Psoas muscle (tissue), 8 donors: ENCODE measurements around the gene SH3RF1. TPM values are rescaled to one million over a fixed set of nuclear protein-coding genes. Genes with fewer than 3 reads are reported as not detected.
"Not testable (repeated sequence)": the region's sequence is repeated elsewhere in the genome, so short reads cannot be mapped to it uniquely, and the experiment has no call there.

Source experiments
- ATAC-seq, 4 donors: fragments of 200-7000 bp; cut with Tn5 transposase; one replicate each; pipeline ENCODE4 v1.9.1; 2020; ENCODE audit warnings: moderate library complexity in 3 of 4, mild to moderate bottlenecking in 2 of 4
- DNase-seq, 2 donors: peaks; one replicate each; pipeline ENCODE4 v3.0.0-alpha.2; 2020
- H3K27ac ChIP-seq: fragments of 200-600 bp; one replicate; pipeline ENCODE4 v1.8.0; 2022
- H3K27me3 ChIP-seq, 3 donors: fragments of 200-600 bp in 1 of 3; one replicate each; pipeline versions ENCODE4 v1.6.1 to v1.8.0; 2013 to 2022; ENCODE audit warnings: low read length in 2 of 3, mild to moderate bottlenecking in 2 of 3, moderate library complexity in 1 of 3; ENCODE audit not compliant: insufficient read depth in 3 of 3
- H3K36me3 ChIP-seq, 2 donors: fragments of 200-600 bp in 1 of 2; one replicate each; pipeline versions ENCODE4 v1.6.1 to v1.8.0; 2013 to 2022; ENCODE audit warnings: low read depth in 1 of 2, mild to moderate bottlenecking in 1 of 2, moderate library complexity in 1 of 2; ENCODE audit not compliant: insufficient read depth in 1 of 2
- H3K4me1 ChIP-seq: fragments of 200-600 bp; one replicate; pipeline ENCODE4 v1.8.0; 2022
- H3K4me3 ChIP-seq: fragments of 200-600 bp; one replicate; pipeline ENCODE4 v1.8.0; 2022; ENCODE audit warnings: mild to moderate bottlenecking
- H3K9me3 ChIP-seq: fragments of 200-600 bp; one replicate; pipeline ENCODE4 v1.8.0; 2022
- WGBS, 3 donors: extraction: QIAGEN DNeasy Blood & Tissue Kit; methylation state at CpG; one replicate each; pipeline versions ENCODE4 v1.1.6 to v1.1.7; 2013; 5-methylcytosine and 5-hydroxymethylcytosine counted together
- intact Hi-C, 2 donors: fragments of 100-400 bp; cut with DNase I; formaldehyde crosslinking; loops; one replicate each; pipeline versions ENCODE4 v1.11.0 to v1.14.2; 2022
- polyA plus RNA-seq, 3 donors: library from polyadenylated mRNA; stranded (reverse); fragments of 200-250 nt; gene quantifications; one replicate each; pipeline ENCODE4 v1.2.3, GENCODE V29; 2013
- total RNA-seq, 4 donors: library from RNA; stranded (reverse); fragmentation: NEBNext Ultra II Directional in 2 of 4; extraction: Animal tissue kit (Norgen Biotek cat#: 25700) in 2 of 4; gene quantifications; one replicate each; pipeline versions ENCODE4 v1.2.1 to v1.2.4, GENCODE V29; 2021 to 2023
- TF ChIP-seq, protein P1 (sequence below): fragments of 200-600 bp; IDR thresholded peaks from one replicate; pipeline ENCODE4 v1.8.0; 2022; ENCODE audit warnings: antibody characterized with exemption
- donor health status: healthy with polysubstance abuse.
- donor health status: DM: no; HTN: no; CAD: no; lungs with moderate emphysema.
- donor health status: Bipolar disorder and iron deficiency.
- donor health status: healthy.
- donor health status: DM: yes; HTN: yes; CAD: no.
- donor health status: DM: no; HTN: no; CAD: no.
- donor health status: DM: no; HTN: no; CAD: no.
- donor health status: DM: yes; HTN: yes; CAD: no.

SH3RF1 gene
- total and polyA plus RNA-seq, 7 donors: 4.8 to 35.9 (median 19.2) TPM

GRCh38 chr4:169200361-169201030, 70.3 kb downstream of the SH3RF1 start:
- intact Hi-C loops: no loop called here
- Histone ChIP-seq H3K9me3 (no peaks in the 10 kb centered on the region), H3K27ac (no peak overlapping the region), H3K36me3 (no peaks in the 10 kb centered on the region), H3K4me1 (peaks cover 42% of the 10 kb centered on the region), H3K27me3 (no peaks in the 10 kb centered on the region), H3K4me3 (no peak overlapping the region)
- TF ChIP-seq, protein P1, sequence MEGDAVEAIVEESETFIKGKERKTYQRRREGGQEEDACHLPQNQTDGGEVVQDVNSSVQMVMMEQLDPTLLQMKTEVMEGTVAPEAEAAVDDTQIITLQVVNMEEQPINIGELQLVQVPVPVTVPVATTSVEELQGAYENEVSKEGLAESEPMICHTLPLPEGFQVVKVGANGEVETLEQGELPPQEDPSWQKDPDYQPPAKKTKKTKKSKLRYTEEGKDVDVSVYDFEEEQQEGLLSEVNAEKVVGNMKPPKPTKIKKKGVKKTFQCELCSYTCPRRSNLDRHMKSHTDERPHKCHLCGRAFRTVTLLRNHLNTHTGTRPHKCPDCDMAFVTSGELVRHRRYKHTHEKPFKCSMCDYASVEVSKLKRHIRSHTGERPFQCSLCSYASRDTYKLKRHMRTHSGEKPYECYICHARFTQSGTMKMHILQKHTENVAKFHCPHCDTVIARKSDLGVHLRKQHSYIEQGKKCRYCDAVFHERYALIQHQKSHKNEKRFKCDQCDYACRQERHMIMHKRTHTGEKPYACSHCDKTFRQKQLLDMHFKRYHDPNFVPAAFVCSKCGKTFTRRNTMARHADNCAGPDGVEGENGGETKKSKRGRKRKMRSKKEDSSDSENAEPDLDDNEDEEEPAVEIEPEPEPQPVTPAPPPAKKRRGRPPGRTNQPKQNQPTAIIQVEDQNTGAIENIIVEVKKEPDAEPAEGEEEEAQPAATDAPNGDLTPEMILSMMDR: no peak
- WGBS, 3 donors: 78 to 90% (median 89%) methylated on average over 4 of the region's 4 CpGs
- DNase-seq: no peak
- no peak for ATAC-seq

DNA sequence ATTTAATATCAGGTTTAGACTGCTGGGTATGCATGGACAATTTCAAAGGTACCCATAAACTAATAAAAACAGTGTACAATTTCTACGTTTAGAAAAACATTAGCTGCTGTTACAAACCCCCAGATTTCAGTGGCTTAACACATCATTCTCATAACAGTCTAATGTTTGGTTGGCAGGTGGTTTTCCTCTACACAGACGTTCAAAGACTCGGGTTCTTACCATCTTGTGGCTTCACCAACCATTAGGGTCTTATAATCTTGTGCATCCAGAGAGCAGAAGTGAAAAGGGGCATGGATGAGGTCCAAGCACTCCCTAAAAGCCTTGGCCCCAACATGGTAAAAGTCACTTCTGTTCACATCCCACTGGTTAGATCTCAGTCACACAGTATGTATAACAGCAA, 71.6 kb downstream of the SH3RF1 start:
- Histone ChIP-seq H3K4me1 (peaks cover 41% of the 10 kb centered on the region), H3K36me3 (no peaks in the 10 kb centered on the region), H3K27ac (no peak overlapping the region), H3K9me3 (peaks cover 6% of the 10 kb centered on the region), H3K4me3 (no peak overlapping the region), H3K27me3 (no peaks in the 10 kb centered on the region)
- WGBS, 3 donors: 76 to 77% (median 76%) methylated on average over 3 of the region's 3 CpGs
- ATAC-seq (no peak), DNase-seq (no peak)
- intact Hi-C loops: no loop called here
- TF ChIP-seq, protein P1: no peak

DNA sequence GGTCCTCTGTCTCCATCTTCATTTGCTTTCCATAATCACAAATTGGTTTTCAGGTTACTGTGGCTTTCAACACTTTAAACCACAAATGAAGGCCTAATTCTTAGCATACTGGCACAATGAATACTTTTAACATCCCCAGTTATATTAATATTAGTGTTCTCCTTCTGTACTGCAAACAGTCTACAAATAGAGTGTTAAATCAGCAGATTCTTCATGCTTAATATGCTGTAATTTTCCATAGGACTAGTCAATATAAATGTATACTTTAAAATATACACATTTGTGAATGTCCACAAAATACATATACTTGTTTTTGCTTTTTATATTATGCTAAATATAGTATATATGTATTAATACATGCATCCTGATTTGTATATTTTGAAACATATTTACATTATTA, 72.6 kb downstream of the SH3RF1 start:
- H3K4me1 ChIP-seq: peaks cover 34% of the 10 kb centered on the region
- TF ChIP-seq, protein P1: no peak

GRCh38 chr4:169197206-169197605, 73.5 kb downstream of the SH3RF1 start:
- ATAC-seq, H3K9me3 ChIP-seq, H3K4me3 ChIP-seq, H3K27ac ChIP-seq, DNase-seq, intact Hi-C loops, H3K27me3 ChIP-seq, H3K36me3 ChIP-seq: not testable (repeated sequence)
- WGBS, 3 donors: 93 to 97% (median 96%) methylated on average over 11 of the region's 11 CpGs
- H3K4me1 ChIP-seq: peaks cover 26% of the 10 kb centered on the region

More for the DNA sequence above, 72.6 kb downstream of the SH3RF1 start:
- intact Hi-C loops: no loop called here
- Histone ChIP-seq H3K27me3 (no peaks in the 10 kb centered on the region), H3K27ac (no peak overlapping the region), H3K4me3 (no peak overlapping the region), H3K36me3 (no peaks in the 10 kb centered on the region), H3K9me3 (peaks cover 6% of the 10 kb centered on the region)
- no peak for DNase-seq
- ATAC-seq: no peak

GRCh38 chr4:169195032-169195431, 75.7 kb downstream of the SH3RF1 start:
- intact Hi-C loops: no loop called here
- TF ChIP-seq, protein P1: no peak
- H3K27ac ChIP-seq: no peak overlapping the region

DNA sequence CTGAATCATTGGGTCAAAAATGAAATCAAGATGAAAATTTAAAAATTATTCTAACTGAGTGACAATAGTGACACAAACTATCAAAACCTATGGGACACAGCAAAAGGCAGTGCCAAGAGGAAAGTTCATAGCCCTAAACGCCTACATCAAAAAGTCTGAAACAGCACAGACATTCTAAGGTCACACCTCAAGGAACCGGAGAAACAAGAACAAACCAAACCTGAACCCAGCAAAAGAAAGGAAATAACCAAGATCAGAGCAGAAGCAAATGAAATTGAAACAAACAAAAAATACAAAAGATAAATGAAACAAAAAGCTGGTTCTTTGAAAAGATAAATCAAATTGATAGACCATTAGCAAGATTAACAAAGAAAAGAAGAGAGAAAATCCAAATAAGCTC, 80.8 kb downstream of the SH3RF1 start:
- H3K27ac ChIP-seq, DNase-seq, H3K4me1 ChIP-seq, H3K36me3 ChIP-seq, H3K27me3 ChIP-seq, H3K4me3 ChIP-seq, H3K9me3 ChIP-seq, intact Hi-C loops, ATAC-seq: not testable (repeated sequence)
- 90 to 96% (median 91%) methylated on average over 2 of the region's 2 CpGs for WGBS, 3 donors

More at GRCh38 chr4:169195032-169195431, 75.7 kb downstream of the SH3RF1 start:
- DNase-seq: no peak
- H3K27me3 ChIP-seq: no peaks in the 10 kb centered on the region
- peaks cover 6% of the 10 kb centered on the region for H3K9me3 ChIP-seq
- H3K4me1 ChIP-seq: peaks cover 8% of the 10 kb centered on the region
- ATAC-seq: no peak
- H3K36me3 ChIP-seq: no peaks in the 10 kb centered on the region
- H3K4me3 ChIP-seq: no peak overlapping the region
